C4-2B (cell line): ENCODE results near the gene CES2.

Experiments used
- H3K27ac ChIP-seq: fragments of 450-650 bp; 2 replicates; pipeline ENCODE4 v1.5.1; 2017
- ZFX ChIP-seq: fragments of 450-650 bp; IDR thresholded peaks from 2 replicates; pipeline ENCODE4 v1.6.1; 2017
- TF ChIP-seq, protein P1 (sequence below): fragments of 450-650 bp; conservative IDR thresholded peaks from 2 replicates; pipeline ENCODE4 v1.5.1; 2017; ENCODE audit warnings: mild to moderate bottlenecking

CES2 gene

DNA sequence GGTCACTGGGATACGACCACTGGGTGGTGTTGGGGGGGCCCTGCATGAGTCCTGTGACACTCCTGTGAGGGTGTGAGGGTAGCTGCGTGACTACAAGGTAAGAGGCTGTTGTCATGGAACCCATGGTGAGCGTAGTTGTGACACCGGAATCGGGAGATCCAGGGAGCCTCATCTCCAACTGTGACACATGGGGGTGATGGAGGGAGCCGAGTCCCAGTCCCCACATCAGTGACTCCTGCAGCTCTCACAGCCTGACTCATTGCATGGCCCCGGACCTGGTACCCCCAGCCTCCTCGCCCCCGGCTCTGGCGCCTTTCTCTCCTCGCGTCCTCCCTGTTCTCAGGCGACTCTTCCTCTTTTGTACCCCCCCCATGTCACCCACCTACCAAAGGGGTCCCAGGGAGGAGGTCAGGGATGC, 30.9 kb upstream of the CES2 start:
- H3K27ac ChIP-seq = no peak overlapping the region
- TF ChIP-seq ZFX = no peak
- TF ChIP-seq, protein P1, sequence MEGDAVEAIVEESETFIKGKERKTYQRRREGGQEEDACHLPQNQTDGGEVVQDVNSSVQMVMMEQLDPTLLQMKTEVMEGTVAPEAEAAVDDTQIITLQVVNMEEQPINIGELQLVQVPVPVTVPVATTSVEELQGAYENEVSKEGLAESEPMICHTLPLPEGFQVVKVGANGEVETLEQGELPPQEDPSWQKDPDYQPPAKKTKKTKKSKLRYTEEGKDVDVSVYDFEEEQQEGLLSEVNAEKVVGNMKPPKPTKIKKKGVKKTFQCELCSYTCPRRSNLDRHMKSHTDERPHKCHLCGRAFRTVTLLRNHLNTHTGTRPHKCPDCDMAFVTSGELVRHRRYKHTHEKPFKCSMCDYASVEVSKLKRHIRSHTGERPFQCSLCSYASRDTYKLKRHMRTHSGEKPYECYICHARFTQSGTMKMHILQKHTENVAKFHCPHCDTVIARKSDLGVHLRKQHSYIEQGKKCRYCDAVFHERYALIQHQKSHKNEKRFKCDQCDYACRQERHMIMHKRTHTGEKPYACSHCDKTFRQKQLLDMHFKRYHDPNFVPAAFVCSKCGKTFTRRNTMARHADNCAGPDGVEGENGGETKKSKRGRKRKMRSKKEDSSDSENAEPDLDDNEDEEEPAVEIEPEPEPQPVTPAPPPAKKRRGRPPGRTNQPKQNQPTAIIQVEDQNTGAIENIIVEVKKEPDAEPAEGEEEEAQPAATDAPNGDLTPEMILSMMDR = no peak

DNA sequence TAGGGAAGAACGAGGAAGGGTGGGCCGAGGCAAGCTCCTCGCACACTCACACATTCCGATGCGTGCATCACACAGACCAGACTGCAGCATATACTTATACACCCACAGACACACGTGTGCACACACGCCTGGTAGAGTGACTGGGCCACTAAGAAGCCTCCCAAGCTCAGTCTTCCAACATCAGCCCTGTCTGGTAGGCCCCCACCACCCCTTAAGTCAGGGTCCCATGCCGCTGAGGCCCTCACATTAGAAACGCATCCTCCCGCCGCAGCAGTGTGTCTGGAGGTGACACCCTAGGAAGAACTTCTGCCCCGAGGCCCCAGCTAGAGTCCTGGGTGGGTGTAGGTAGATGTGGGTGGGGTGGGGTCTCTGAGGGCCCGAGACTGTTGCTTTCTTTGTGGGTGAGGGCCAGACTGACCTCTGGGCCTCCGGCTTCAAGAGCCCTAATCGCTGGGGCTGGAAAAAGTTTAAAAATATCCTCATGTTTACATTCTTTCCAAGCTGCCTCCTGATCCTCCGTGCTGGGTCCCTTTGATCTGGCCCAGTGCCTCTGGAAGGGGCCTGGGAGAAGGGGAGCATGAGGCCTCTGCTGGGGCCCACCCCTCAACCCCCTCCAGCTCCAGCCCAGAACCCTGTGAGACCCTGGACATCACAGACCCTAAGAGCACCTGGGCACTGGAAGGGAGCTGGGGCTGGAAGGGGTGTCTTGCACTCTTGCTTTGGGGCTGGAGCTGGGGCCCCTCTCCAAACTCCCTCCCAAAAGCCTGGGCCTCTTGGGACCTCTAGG, 30.3 kb upstream of the CES2 start:
- H3K27ac ChIP-seq = no peak overlapping the region
- no peak for TF ChIP-seq ZFX
- TF ChIP-seq, protein P1 = no peak

DNA sequence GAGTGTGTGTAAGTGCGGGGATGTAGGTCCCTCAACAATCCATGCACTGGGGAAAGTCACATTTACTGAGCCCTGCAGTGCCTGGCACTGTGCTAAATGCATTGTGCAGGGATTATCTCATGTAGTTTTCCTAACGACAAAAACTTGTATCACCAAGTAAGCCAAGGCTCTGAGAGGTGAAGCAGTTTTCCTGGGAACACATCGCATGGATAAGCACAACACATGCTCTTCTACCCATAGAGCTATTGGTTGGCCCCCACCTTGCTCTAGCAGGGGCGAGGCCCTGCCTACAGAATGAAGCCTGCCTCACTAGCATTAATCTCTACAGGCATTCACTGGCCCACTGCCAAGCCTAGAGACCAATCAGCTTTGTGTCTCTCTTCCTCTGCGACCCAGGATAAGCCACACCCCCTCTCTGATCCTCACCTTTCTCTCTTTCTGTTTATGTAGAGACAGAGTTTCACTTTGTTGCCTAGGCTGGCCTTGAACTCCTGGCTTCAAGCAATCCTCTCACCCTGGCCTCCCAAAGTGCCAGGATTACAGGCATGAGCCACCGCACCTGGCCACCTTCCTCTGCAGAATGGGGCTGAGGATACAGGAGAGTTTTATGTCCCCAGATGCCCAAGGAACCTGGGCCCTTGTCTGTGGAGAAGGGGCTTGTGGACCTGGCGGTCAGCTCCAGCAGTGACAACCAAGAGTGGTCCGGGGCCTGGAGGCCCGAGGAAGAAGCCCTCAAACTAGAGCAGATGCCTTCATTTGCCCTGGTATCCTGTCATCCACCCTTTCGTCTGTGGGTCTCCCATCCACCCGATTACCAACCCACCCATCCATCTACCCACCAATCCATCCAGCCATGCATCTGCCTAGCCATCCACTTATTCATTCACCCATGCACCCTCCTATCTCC, 29.4 kb upstream of the CES2 start:
- H3K27ac ChIP-seq = no peak overlapping the region
- TF ChIP-seq ZFX = no peak
- TF ChIP-seq, protein P1 = no peak

DNA sequence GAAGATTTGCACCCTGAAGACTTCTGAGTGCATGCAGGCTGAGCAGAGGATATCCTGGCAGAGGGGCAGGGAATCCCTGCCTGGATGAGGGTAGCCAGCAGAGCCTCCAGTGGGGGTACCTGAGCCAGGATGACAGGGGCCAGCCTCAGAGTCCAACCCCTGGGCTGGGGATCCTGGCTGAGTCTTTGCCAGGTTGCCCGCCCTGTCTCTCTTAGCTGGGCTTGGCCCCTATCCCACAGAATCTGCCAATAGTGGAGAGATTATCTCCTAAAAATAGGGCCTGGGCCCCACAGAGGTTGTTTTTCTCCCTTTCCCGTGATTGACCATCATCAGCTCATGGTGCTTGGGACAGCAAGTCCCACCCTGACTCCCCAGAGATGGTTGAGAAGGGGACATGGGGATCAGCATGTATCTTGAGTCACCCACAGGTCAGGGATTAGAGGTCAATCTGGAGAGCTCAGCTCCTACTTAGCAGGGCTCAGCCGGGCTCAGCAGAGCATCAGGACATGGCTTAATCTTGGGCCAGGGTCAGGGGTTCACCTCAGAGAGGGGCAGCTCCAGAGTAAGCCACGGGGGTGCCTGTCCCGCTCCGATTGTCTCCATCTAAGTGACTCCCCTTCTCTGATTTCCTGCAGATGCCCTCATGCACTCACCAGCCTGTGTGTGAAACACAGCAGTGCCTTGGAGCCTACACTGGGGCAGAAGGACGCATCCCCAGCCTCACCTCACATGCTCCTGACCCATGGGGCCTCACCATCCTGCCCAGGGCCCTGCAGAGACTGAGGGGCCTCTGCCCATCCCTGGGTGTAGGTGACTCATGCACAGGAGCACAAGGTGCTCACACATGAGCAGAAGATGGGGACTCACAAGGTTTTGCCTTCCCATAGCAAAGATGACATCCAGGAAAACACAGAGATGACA, 28.1 kb upstream of the CES2 start:
- TF ChIP-seq, protein P1 = no peak
- no peak for TF ChIP-seq ZFX
- H3K27ac ChIP-seq = no peak overlapping the region

DNA sequence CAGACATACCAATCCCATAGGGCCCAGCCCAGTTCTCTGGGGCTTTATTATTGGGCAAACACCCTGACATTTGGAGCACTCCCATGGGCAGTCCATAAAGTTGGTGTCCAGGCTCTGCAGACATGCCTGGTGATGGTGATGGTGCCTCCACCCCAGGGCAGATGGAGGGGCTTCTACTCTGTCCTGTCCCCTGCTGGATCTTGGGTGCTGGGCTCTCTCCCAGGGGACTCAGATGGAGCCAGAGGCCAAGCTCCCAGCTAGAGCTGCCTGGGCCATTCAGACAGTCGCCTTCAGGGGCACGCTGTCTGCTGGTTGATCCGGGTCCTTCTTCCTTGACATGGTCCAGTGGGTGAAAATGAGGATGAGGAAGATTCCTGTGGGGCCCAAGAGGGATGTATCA, 27.2 kb upstream of the CES2 start:
- TF ChIP-seq ZFX = no peak
- TF ChIP-seq, protein P1 = no peak
- no peak overlapping the region for H3K27ac ChIP-seq

DNA sequence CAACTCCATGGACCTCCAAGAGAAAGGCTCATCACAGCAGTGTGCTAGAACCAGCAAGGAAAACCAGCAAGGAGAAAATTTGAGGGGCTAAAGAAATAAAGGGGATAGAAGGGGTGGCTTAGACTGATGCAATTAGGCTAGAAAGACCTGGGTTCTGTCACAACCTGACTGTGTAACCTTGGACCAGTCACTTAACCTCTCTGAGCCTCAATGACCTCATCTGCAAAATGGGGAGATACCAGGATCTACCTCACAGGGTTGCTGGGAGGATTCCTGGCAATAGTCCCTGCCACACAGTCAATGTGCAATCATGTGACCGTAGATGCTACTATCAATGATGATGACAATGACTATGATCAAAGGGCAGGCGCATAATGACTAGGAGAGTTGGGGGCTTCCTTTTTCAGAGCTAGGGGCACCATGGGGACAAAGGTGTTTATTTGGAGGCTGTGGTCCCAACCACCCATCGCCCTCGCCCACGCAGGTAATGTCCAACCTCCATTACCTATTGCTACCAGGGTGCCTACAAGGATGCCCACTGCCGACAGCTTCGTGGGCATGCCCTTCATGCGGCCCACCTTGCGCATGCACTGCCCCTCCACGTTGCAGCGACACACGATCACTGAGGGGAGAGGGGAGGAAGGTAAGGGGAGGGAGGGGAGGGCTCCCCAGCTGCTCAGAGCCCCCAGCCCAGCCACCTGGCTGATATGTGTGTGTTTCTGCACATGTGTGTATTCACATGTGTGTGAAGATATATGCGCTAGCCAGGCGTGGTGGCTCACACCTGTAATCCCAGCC, 26.4 kb upstream of the CES2 start:
- TF ChIP-seq, protein P1 = no peak
- no peak for TF ChIP-seq ZFX
- H3K27ac ChIP-seq = no peak overlapping the region
